ENCODE results near the gene ITGB5.

GRCh38 chr3:124788254-124788745 is 98.9 kb downstream of the ITGB5 start:
- TF ChIP-seq CTCF (IDR thresholded peaks at IDR 0.05) (no peak), POLR2A (IDR thresholded peaks at IDR 0.05) (no peak)

Data from right lobe of liver (tissue), 4 donors.